ENCODE data around the gene VGLL4. TPM values are rescaled to one million over a fixed set of nuclear protein-coding genes. Genes with fewer than 3 reads are reported as not detected.

VGLL4 gene
- total RNA-seq, 1 experiment from 2014 or later: 26.9 TPM

DNA sequence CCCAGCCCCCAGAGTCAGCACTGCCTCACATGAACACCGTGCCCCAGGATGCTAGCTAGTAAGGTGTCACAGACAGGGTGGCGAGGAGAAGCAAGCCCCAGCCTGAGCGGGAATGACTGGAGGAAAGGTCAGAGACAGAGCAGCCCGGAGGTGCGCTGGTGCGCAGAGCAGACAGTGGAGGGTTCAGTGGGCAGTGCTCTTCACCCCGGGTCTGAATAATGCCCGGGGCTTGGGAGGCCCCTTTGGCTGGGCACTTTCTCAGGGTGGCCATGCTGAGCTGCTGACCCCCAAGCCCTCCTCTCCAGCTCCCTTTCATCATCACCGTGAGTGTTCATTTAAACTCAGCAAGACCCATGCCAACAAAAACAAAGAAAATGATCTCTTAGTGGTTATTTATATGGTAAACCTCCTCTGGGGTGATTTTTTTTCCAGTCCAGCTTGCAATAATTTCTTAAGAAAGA is 110.8 kb downstream of the VGLL4 start:
- Histone ChIP-seq H4K20me1 (ENCODE audit: insufficient read depth) (no peaks in the 10 kb centered on the region), H3K4me2 (ENCODE audit: low read length) (no peak overlapping the region), H3K9me2 (ENCODE audit: insufficient read depth) (no peaks in the 10 kb centered on the region), H3K4me3 (replicated peaks in 1 of 2; ENCODE audit: low read depth in 1 of 2, low read length in 2 of 2) (no peak overlapping the region), H3K9me3 (ENCODE audit: control insufficient read depth in 1 of 2, insufficient read depth in 1 of 2, low read depth in 1 of 2, low read length in 2 of 2) (no peaks in the 10 kb centered on the region), H3K79me2 (ENCODE audit: insufficient read depth, low read length) (no peaks in the 10 kb centered on the region), H3K27ac (ENCODE audit: low read depth, low read length) (no peak overlapping the region), H3K4me1 (ENCODE audit: control insufficient read depth in 1 of 2, insufficient read depth in 2 of 2, low read length in 2 of 2) (peaks cover 0 to 11% of the 10 kb centered on the region in 2 experiments; a peak in 2 of 4 replicates), H3K27me3 (ENCODE audit: insufficient read depth, low read length) (no peaks in the 10 kb centered on the region), H3K36me3 (ENCODE audit: control insufficient read depth in 1 of 2, insufficient read depth in 2 of 2, low read length in 2 of 2) (no peaks in the 10 kb centered on the region), H2AFZ (ENCODE audit: low read depth, low read length, poor library complexity, severe bottlenecking) (no peak overlapping the region), H3K9ac (ENCODE audit: low read length) (no peak overlapping the region)
- no TSS peak for BruUV-seq (replicated peaks)
- ChIA-PET POLR2A (no interaction called here), CTCF (no interaction called here), RAD21 (ENCODE audit: low non-redundant PET in 1 of 2, low total read pairs in 2 of 2, uncharacterized antibody in 2 of 2, unreplicated experiment in 2 of 2) (no interaction called here)
- intact Hi-C loops (cut with micrococcal nuclease): no loop called here
- ATAC-seq (no peak), DNase-seq (ENCODE audit: low read depth, low spot score) (no peak)
- TF ChIP-seq ZFX (IDR thresholded peaks at IDR 0.05) (no peak), SRF (IDR thresholded peaks at IDR 0.05; ENCODE audit: low read depth) (no peak), SIN3A (IDR thresholded peaks at IDR 0.05; ENCODE audit: low read depth) (no peak), FOSL1 (IDR thresholded peaks at IDR 0.05; ENCODE audit: low read depth) (no peak), ELF1 (IDR thresholded peaks at IDR 0.05; ENCODE audit: borderline replicate concordance, low read depth) (no peak), TCF7L2 (IDR thresholded peaks at IDR 0.05; ENCODE audit: borderline replicate concordance, extremely low read depth, insufficient read depth, insufficient read length) (no peak), YY1 (IDR thresholded peaks at IDR 0.05; ENCODE audit: extremely low read depth, insufficient replicate concordance, low read depth, low read length) (no peak), CBX3 (IDR thresholded peaks at IDR 0.05; ENCODE audit: low read depth) (no peak), CEBPB (IDR thresholded peaks at IDR 0.05; ENCODE audit: low read depth) (no peak), POLR2AphosphoS5 (IDR thresholded peaks at IDR 0.05; ENCODE audit: low read depth, low read length) (no peak), ZNF274 (IDR thresholded peaks at IDR 0.05; ENCODE audit: low read depth, low read length) (no peak), EGR1 (IDR thresholded peaks at IDR 0.05; ENCODE audit: low read depth) (no peak)
- TF ChIP-seq, protein P1, sequence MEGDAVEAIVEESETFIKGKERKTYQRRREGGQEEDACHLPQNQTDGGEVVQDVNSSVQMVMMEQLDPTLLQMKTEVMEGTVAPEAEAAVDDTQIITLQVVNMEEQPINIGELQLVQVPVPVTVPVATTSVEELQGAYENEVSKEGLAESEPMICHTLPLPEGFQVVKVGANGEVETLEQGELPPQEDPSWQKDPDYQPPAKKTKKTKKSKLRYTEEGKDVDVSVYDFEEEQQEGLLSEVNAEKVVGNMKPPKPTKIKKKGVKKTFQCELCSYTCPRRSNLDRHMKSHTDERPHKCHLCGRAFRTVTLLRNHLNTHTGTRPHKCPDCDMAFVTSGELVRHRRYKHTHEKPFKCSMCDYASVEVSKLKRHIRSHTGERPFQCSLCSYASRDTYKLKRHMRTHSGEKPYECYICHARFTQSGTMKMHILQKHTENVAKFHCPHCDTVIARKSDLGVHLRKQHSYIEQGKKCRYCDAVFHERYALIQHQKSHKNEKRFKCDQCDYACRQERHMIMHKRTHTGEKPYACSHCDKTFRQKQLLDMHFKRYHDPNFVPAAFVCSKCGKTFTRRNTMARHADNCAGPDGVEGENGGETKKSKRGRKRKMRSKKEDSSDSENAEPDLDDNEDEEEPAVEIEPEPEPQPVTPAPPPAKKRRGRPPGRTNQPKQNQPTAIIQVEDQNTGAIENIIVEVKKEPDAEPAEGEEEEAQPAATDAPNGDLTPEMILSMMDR (IDR thresholded peaks at IDR 0.05 in 2 of 3, conservative IDR thresholded peaks at IDR 0.05 in 1 of 3; ENCODE audit: borderline replicate concordance in 1 of 3, insufficient read depth in 1 of 3, low read depth in 2 of 3, low read length in 2 of 3): no peak
- TF ChIP-seq, protein P2, sequence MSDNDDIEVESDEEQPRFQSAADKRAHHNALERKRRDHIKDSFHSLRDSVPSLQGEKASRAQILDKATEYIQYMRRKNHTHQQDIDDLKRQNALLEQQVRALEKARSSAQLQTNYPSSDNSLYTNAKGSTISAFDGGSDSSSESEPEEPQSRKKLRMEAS (IDR thresholded peaks at IDR 0.05): no peak
- TF ChIP-seq, protein P3, sequence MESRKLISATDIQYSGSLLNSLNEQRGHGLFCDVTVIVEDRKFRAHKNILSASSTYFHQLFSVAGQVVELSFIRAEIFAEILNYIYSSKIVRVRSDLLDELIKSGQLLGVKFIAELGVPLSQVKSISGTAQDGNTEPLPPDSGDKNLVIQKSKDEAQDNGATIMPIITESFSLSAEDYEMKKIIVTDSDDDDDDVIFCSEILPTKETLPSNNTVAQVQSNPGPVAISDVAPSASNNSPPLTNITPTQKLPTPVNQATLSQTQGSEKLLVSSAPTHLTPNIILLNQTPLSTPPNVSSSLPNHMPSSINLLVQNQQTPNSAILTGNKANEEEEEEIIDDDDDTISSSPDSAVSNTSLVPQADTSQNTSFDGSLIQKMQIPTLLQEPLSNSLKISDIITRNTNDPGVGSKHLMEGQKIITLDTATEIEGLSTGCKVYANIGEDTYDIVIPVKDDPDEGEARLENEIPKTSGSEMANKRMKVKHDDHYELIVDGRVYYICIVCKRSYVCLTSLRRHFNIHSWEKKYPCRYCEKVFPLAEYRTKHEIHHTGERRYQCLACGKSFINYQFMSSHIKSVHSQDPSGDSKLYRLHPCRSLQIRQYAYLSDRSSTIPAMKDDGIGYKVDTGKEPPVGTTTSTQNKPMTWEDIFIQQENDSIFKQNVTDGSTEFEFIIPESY (IDR thresholded peaks at IDR 0.05; ENCODE audit: extremely low read depth, insufficient replicate concordance, low read length): no peak
